GM18511 (cell line): ENCODE results near the gene NRCAM.

Experiments
- ATAC-seq: cut with Tn5 transposase; IDR thresholded peaks from one replicate; pipeline ENCODE4 v1.9.1; 2021; ENCODE audit warnings: mild to moderate bottlenecking, moderate library complexity; ENCODE audit not compliant: unreplicated experiment

The NRCAM gene

DNA sequence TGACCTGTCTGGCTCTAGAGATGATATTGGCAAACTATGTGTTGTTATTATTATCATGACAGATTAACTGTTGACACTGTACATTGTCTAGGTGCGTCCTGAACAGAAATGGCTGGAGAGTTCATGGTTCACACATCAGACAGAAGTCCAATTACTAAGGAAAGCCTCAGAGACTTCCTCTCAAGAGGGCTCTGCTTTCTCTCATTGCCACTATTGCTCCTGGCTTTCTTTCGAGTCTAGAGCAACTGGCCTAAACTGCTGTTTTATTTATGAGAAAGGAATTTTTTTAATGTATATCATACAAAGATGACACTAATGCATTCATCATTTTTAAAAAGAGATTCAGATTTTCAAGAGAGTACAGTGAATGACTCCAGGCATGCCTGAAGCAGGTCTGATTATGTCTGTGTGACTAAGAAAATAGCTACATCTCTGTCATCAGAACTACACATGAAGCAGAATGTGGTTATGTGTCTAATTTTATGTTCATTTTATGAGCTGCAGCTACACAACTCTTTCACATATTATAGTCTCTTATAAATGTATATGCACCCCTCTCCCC, 30.4 kb downstream of the NRCAM start:
- ATAC-seq, result no peak

DNA sequence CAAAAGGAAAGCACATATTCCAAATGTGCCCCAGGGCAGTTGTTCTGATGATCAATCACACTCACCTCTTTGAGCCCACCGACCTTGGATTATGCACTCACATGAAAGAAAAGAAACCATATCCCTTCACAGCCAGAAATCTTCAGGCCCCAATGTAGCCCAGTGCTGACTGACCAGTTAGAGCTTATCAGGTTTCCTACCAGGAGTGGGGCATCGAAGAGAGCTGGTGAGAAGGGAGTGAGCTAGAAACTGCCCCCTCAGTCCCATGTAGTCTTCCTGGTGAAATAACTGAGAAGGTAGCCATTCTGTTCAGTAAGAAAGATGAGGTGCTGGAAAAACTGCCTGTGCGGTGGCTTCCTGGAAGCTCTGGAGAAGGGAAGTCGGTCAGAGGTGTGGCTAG, 32.2 kb downstream of the NRCAM start:
- ATAC-seq, result no peak

DNA sequence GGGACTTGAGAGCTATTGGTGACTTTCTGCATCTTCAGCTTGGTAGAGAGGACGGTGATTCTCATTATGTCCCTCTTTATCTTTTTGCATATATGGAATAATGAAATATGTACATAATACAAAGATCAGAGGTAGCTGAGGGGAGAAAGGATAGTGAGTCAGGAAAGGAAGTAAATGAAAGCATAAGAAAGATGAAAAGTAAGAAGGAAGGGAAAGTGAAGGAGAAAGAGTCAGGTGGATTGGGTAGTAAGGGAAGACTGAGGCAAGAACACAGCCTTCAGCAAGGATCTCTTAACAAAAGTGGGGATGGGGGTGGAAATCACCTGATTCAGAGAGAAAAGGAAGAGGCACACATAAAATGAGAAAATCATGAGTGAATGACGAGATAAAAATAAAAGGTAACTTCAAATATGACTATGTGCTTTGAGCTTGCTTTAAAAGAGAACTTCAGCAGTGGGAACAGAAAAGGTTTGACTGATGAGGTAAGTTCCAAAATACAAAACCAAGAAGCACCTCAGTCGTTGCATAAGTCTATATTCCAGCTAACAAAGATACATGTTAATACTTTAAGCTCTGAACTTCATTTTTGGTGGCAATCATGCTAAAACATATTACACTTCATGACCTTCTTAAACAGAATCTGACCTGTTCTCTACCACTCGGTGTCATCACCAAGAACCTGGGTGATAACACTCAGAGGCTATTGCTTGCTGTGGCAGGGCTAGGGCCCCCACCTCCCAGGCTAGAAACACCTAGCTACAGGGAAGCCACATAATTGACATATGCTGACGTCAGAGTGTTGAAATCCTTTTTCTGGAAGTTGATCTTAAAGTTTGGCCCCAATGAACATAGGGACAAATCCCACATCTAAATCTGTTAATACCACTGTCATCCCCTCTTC, 32.9 kb downstream of the NRCAM start:
- ATAC-seq, result no peak

DNA sequence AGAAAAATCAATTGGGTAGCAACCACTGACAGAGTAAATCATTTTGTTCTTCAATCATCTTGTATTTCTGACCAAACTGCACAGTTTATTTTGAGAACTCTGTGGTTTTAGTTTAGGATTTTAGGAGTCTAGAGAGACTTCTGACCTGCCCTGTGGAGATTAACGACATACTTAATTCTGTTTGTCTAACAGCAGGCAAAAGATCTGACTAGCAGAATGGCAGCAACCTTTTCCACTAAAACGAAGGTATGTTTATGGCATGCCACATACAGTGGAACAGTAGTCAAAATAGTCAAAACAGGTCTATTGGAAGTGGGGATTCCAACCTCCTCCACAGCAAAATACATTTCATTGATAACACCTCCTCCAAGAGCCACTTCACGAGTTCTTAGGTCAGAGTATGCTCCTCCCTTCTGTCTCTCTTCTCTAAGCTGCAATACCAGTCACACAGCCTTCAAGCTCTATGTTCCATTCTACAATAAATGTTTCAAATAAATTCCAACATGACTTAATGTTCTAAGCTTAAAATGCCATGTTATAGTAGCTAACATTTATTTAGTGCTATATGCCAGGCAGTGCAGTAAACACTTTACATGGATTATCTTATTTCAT, 34.4 kb downstream of the NRCAM start:
- ATAC-seq, result no peak

DNA sequence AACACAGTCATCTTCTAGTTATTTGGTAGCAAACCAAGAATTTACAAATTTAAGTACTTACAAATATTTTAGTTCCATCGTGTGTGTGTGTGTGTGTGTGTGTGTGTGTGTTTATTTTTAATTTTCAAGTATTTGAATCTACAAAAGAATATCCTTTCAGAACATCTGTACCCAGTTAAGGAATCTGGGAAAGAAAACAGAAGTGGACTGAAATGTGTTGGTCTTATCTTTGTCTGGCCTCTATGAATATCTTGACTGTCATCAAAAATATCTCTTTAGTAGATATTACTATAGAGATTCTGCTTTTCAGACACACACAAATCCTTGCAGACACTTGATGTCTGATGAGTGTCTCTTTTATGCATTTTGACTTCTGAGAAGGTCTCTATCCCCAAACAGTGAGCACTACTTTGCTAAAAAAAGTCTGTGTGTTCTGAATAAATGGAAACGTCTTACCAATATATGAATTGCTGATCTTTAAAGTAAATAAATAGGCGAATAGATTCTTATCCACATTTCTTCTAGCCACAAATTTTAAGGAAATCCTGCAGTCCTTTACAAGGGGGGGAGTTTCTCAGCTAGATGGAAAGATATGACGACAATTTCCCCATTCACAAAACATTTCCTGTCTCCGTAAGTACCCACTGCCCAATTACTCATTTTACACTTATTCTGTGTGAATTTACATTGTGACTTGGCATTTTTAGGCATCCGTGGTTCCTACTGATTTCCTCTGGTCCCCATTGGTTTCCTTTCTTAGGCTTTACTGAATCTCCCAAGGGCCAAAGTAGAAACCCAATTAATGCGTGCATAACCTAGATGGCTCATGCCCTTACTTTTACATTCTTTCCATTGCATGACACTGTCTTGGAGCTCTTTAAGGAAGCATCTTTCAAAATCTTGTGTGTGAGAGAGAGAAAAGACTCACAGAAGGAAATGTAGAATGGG, 36.0 kb downstream of the NRCAM start:
- no peak for ATAC-seq

- ATAC-seq, result no peak
Measured at GRCh38 chr7:108418946-108419345, 37.3 kb downstream of the NRCAM start.

GRCh38 chr7:108417926-108418325, 38.3 kb downstream of the NRCAM start:
- no peak for ATAC-seq

GRCh38 chr7:108417144-108417543, 39.1 kb downstream of the NRCAM start:
- ATAC-seq, result no peak

- peak; percentile 89 for ATAC-seq
Measured at GRCh38 chr7:108415821-108416536, 40.3 kb downstream of the NRCAM start.

GRCh38 chr7:108415084-108415483, 41.2 kb downstream of the NRCAM start:
- ATAC-seq, result no peak

DNA sequence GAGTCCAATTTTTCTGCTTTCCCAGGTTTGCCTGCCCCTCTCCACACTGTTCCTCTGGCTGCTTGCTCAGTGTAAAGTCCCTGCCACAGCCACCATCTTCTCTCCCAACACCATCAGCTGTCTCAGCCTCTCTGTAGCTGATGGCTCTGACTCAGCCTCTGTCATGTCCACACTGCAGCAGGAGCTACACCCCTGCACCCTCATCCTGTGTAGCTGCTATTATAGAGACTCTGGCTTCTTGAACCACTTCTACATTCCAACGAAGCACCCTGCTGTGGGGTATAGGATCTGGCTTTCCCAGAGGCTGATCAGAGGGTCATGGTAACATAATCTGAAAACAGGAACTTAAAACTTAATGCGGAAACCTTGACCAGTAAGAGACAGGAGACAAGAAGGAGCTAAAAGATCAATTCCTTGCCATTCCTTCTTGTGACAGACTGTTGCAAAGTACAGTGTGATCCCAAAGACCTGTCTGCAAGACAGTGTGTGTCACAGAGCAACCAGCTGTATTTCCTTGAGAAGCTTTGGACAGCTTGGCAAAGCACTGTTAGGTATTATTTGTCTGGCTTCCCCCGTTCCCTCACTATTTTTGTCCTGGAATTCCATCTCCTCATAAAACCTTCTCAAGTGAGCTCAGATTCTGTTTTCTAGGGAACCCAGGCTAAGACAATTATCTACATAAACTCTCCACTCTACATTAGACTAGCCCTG, 42.3 kb downstream of the NRCAM start:
- no peak for ATAC-seq

GRCh38 chr7:108413337-108413736, 42.9 kb downstream of the NRCAM start:
- ATAC-seq, result no peak

DNA sequence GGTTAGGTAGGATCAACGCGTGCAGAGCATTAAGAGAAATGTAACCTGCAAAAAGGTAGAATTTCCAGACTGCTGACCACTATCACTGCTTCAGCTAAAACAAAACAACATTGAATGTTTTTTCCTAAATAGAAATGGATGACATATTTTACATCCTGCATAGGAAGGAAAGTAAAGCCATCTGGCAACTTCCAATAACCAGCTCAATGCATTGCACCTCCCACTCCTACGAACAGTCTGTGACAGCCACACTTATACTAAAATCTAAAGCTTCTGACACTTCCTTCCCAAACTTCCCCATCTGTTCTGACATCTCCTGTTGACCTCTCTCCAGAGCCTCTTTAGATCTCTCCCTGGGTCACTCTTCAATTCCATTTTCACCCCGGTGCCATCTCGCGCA, 47.1 kb downstream of the NRCAM start:
- ATAC-seq, result no peak

- no peak for ATAC-seq
Measured at GRCh38 chr7:108408296-108408991, 47.8 kb downstream of the NRCAM start.

GRCh38 chr7:108407676-108408075, 48.6 kb downstream of the NRCAM start:
- no peak for ATAC-seq

DNA sequence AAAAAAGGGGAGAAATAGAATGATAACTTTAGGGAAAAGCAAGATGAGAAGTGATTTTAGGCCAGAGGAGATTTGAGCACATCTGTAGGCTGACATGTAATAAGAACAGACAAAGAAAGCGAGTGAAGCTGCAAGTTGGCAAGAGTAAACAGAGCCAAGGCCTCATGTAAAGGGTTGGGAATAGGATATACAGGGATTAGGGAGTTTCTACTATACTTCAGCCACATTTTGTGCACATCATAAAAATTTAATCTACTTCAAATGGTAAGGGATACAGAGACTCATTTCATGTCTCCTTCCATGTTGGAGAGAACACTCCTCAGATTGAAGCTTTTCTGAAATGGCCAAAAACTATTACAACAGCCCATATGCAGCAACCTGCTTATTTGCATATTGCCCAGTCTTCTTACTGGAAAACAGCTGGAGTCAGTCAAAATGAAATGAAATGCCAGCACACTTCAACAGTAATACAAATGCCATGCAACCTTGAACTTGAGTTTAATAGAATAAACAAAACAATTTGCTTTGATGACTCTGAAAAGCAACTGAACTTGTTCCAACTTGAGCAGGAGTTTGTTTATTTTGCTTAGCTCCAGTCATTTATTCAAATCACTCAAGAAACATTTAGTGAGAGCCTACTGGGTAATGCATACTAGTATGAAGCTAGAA, 49.9 kb downstream of the NRCAM start:
- no peak for ATAC-seq

DNA sequence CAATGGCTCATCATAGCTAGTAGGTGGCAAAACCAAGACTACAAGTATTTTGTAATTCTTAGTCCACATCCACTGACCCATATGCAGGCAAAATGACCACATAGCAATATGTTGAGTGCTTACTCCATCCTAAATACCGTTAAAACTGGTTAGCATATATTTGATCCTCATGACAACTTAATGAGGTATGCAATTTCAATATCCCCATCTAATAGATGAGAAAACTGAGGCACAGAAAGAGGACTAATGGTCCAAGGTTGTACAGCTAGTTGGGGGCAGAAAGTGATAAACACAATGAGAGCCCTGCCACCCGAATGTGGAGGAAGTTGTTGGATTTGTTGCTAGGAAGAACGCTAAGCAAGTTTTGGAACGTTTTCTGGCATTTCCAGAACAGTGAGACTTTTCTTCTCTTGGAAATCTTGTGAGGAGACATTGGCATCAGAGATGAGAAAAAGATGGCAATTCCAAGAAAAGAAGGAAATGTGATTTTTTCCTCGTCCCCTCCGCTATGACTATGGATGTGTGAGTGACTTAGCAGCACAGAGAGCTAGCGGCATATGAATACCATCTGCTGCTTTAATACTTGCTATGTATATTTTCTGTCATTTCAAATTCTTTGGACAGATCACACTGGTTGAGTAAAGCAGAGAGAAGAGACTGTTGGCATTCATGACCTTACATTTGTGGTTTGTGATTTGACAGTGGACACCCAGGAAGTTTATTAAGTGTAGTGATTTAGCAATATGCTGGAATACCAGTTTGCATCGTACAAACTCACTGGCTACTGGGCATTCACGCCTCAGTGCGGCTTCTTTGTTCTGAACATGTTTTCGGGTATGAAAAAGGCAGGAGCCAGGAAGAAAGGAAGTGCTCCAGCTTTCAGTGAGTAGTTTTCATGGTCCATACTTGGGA, 51.5 kb downstream of the NRCAM start:
- no peak for ATAC-seq
